Loucy (cell line): ENCODE measurements around the gene DNPEP.
A peak's percentile ranks its signal among the peaks of the same experiment; 100 is the strongest.

Experiments
- H2AFZ ChIP-seq: fragments of 200-600 bp; sonication (generic); 2 replicates; pipeline ENCODE4 v1.6.0; 2016; ENCODE audit warnings: antibody characterized with exemption, mild to moderate bottlenecking, low read length, moderate library complexity
- H3F3A ChIP-seq: fragments of 200-600 bp; 2 replicates; pipeline ENCODE4 v1.6.0; 2016; ENCODE audit warnings: antibody characterized with exemption, low read depth, mild to moderate bottlenecking
- H3K27me3 ChIP-seq: fragments of 200-600 bp; sonication (generic); 2 replicates; pipeline ENCODE4 v1.6.1; 2014; ENCODE audit warnings: low read length, mild to moderate bottlenecking; ENCODE audit not compliant: insufficient read depth, poor library complexity, severe bottlenecking
- H3K36me3 ChIP-seq: fragments of 200-600 bp; sonication (generic); 2 replicates; pipeline ENCODE4 v1.6.1; 2016; ENCODE audit warnings: low read length; ENCODE audit not compliant: insufficient read depth
- H3K4me1 ChIP-seq: fragments of 200-600 bp; sonication (generic); 2 replicates; pipeline ENCODE4 v1.5.1; 2014; ENCODE audit warnings: low read length, mild to moderate bottlenecking; ENCODE audit not compliant: insufficient read depth, poor library complexity, severe bottlenecking
- H3K4me2 ChIP-seq: fragments of 200-600 bp; sonication (generic); 2 replicates; pipeline ENCODE4 v1.6.0; 2014; ENCODE audit warnings: antibody characterized with exemption, low read length, low read depth, mild to moderate bottlenecking; ENCODE audit not compliant: poor library complexity, severe bottlenecking
- H3K4me3 ChIP-seq: fragments of 200-600 bp; sonication (generic); 2 replicates; pipeline ENCODE4 v1.5.1; 2014; ENCODE audit warnings: low read length, mild to moderate bottlenecking, mixed read lengths; ENCODE audit not compliant: poor library complexity, severe bottlenecking
- H3K79me2 ChIP-seq: fragments of 200-600 bp; sonication (generic); 2 replicates; pipeline ENCODE4 v1.6.1; 2014; ENCODE audit warnings: low read length; ENCODE audit not compliant: insufficient read depth
- H3K9ac ChIP-seq: fragments of 200-600 bp; sonication (generic); 2 replicates; pipeline ENCODE4 v1.6.0; 2014; ENCODE audit warnings: mild to moderate bottlenecking, low read depth, low read length, moderate library complexity; ENCODE audit not compliant: poor library complexity, severe bottlenecking
- H3K9me2 ChIP-seq: fragments of 200-600 bp; sonication (generic); replicated peaks from 2 replicates; pipeline ENCODE4 v1.6.1; 2016; ENCODE audit warnings: low read depth, low read length, mixed read lengths
- H3K9me3 ChIP-seq: fragments of 200-600 bp; sonication (generic); 2 replicates; pipeline ENCODE4 v1.6.1; 2014; ENCODE audit warnings: mild to moderate bottlenecking, antibody characterized with exemption, low read length, low read depth; ENCODE audit not compliant: insufficient read depth
- H4K20me1 ChIP-seq: fragments of 200-600 bp; sonication (generic); 2 replicates; pipeline ENCODE4 v1.6.0; 2014; ENCODE audit warnings: antibody characterized with exemption, low read length, mild to moderate bottlenecking; ENCODE audit not compliant: insufficient read depth, poor library complexity, severe bottlenecking
- EZH2phosphoT487 ChIP-seq: fragments of 200-600 bp; IDR thresholded peaks from 2 replicates; pipeline ENCODE4 v1.6.1; 2018; ENCODE audit warnings: antibody characterized with exemption, mild to moderate bottlenecking, moderate library complexity, borderline replicate concordance
- TF ChIP-seq, protein P1 (sequence below): fragments of 200-600 bp; sonication (generic); conservative IDR thresholded peaks from 2 replicates; pipeline ENCODE4 v1.5.1; 2014; ENCODE audit warnings: mild to moderate bottlenecking, antibody characterized with exemption, low read length

DNPEP gene

DNA sequence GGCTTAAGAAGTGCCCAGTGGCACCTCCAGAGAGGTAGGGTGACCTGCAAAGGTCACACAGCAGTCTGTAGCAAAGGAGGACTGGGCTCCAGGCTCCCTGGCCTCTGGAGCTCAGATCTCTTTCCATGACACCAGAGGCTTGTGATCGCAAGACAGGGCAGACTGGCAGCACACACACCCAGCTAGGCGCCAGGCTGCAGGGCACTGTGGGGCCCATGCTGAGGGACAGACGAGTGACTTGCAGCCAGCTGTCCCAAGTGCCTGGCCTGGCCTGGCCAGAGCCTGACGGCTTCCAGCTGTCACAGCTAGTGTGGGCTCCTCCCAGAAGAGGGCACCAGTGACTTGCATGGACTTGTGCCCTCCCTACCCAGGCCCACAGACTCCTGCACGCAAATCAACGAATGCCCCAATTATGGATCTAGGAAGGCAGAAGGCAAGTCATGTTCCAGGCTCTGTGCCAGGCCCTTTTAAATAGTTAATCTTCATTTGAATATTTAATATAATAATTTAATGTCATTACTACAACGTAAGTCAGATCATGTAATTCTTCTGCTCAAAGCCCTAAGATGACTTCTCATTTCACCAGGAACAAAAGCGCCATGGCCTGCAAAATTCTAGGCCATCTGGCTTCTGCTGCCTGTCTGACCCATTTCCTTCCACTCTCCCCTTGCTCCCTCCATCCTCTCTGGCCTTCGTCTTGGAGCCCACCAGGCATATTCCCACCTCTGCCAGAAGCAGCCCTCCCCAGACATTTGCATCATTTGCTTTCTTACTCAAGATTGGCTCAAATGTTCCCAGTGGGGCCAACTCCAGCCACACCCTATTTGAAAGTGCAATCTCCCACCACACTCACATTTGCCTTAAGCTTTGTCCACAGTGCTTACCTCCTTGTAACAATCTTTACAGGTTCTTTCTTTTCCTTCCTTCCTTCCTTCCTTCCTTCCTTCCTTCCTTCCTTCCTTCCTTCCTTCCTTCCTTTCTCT lies 43.2 kb upstream of the DNPEP start:
- TF ChIP-seq EZH2phosphoT487 = no peak
- TF ChIP-seq, protein P1, sequence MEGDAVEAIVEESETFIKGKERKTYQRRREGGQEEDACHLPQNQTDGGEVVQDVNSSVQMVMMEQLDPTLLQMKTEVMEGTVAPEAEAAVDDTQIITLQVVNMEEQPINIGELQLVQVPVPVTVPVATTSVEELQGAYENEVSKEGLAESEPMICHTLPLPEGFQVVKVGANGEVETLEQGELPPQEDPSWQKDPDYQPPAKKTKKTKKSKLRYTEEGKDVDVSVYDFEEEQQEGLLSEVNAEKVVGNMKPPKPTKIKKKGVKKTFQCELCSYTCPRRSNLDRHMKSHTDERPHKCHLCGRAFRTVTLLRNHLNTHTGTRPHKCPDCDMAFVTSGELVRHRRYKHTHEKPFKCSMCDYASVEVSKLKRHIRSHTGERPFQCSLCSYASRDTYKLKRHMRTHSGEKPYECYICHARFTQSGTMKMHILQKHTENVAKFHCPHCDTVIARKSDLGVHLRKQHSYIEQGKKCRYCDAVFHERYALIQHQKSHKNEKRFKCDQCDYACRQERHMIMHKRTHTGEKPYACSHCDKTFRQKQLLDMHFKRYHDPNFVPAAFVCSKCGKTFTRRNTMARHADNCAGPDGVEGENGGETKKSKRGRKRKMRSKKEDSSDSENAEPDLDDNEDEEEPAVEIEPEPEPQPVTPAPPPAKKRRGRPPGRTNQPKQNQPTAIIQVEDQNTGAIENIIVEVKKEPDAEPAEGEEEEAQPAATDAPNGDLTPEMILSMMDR = peak; percentile 40
- no peak overlapping the region for H3K4me3 ChIP-seq
- H3K36me3 ChIP-seq = no peaks in the 10 kb centered on the region
- H3K27me3 ChIP-seq = no peaks in the 10 kb centered on the region
- no peaks in the 10 kb centered on the region for H3K9me2 ChIP-seq
- no peaks in the 10 kb centered on the region for H3K9me3 ChIP-seq
- H3K4me1 ChIP-seq = no peaks in the 10 kb centered on the region
- H2AFZ ChIP-seq = no peak overlapping the region
- H3K9ac ChIP-seq = no peak overlapping the region
- H4K20me1 ChIP-seq = no peaks in the 10 kb centered on the region
- H3K4me2 ChIP-seq = no peak overlapping the region
- no peaks in the 10 kb centered on the region for H3K79me2 ChIP-seq
- H3F3A ChIP-seq = no peaks in the 10 kb centered on the region

DNA sequence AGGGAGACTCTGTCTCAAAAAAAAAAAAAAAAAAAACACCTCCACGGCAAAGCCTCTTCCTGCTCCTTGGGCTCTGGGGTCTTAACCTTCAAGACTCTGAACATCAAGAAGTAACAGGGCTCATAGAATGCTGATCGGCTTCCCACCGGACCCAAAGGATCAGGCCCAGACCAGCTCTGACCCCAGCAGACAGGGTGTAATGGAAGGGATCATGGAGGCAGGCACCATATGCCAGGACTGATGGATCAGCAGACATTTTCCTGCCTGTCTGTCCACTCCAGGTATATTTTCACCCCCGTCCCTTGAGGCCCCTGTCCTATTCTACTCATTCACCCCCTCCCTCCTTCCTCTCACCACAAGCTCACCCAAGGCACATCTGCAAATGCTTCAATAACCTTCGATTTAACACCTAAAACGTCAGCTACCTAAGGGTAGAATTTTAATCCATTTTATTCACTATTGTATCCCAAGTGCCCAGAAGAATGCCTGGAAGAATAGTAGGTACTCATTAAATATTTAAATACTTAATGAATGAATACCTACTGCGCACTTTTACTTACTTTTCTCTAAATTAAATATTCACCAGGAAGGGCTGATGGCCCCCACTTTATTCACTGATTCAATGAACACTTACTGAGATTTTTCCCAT lies 42.4 kb upstream of the DNPEP start:
- Histone ChIP-seq H3K4me2 (no peak overlapping the region), H3F3A (no peaks in the 10 kb centered on the region), H3K36me3 (no peaks in the 10 kb centered on the region), H3K4me1 (no peaks in the 10 kb centered on the region), H3K9me2 (no peaks in the 10 kb centered on the region), H3K27me3 (no peaks in the 10 kb centered on the region), H3K4me3 (no peak overlapping the region), H2AFZ (no peak overlapping the region), H3K9me3 (no peaks in the 10 kb centered on the region), H3K9ac (no peak overlapping the region), H4K20me1 (no peaks in the 10 kb centered on the region), H3K79me2 (no peaks in the 10 kb centered on the region)
- no peak for TF ChIP-seq EZH2phosphoT487
- TF ChIP-seq, protein P1 = no peak

DNA sequence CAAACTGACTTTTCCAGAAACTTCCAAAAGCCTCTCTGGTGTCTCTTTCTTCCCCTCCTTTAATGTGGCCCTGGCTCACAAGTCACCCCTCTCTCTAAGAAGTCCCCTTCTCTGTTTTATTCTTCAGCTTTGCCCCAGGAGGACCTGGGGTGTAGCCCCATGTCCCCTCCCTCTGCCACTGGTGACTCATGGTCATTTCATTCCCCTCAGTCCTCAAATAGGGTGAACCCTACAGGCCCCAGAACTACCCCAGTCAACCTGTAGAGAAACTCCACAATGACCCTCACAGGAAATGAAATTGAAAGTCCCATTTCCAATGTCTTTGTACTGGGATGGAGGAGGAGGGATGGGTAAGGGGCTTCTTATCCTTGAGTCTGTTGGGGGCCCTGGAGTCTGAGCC lies 40.8 kb upstream of the DNPEP start:
- Histone ChIP-seq H3K9me2 (no peaks in the 10 kb centered on the region), H3K9me3 (no peaks in the 10 kb centered on the region), H3K36me3 (no peaks in the 10 kb centered on the region), H2AFZ (no peak overlapping the region), H3K4me2 (no peak overlapping the region), H3K27me3 (no peaks in the 10 kb centered on the region), H3K4me1 (no peaks in the 10 kb centered on the region), H3K79me2 (no peaks in the 10 kb centered on the region), H3F3A (no peaks in the 10 kb centered on the region), H3K9ac (no peak overlapping the region), H4K20me1 (no peaks in the 10 kb centered on the region), H3K4me3 (no peak overlapping the region)
- no peak for TF ChIP-seq EZH2phosphoT487
- TF ChIP-seq, protein P1 = no peak
